PC-3 (cell line): ENCODE data around the gene RSPH6A. TPM values are rescaled to one million over a fixed set of nuclear protein-coding genes. Genes with fewer than 3 reads are reported as not detected.

Experiments used
- ATAC-seq: fragments of 200-7000 bp; cut with Tn5 transposase; 2 replicates; pipeline ENCODE4 v1.9.1; 2020; ENCODE audit warnings: mild to moderate bottlenecking, moderate library complexity
- BruUV-seq: library from RNA; stranded (reverse); fragments of 400-500 nt; replicated peaks from 2 replicates; lab custom pipeline; 2021; lab: Mats Ljungman, UMichigan
- CTCF ChIA-PET: fragments of 300-600 bp; sonication (Branson Sonifier 250); formaldehyde crosslinking; loops from one replicate; lab custom pipeline; 2022; ENCODE audit warnings: antibody characterized with exemption; lab: Charles Lee
- POLR2A ChIA-PET: fragments of 300-600 bp; sonication (Branson Sonifier 250); formaldehyde crosslinking; loops from one replicate; lab custom pipeline; 2022; ENCODE audit warnings: antibody characterized with exemption; ENCODE audit not compliant: unreplicated experiment; lab: Charles Lee
- DNase-seq: peaks from one replicate; pipeline ENCODE4 v3.0.0-alpha.2; 2015
- H2AFZ ChIP-seq: fragments of 300-600 bp; sonication (generic); 2 replicates; pipeline ENCODE4 v1.6.0; 2016; ENCODE audit warnings: antibody characterized with exemption, low read length
- H3F3A ChIP-seq: fragments of 300-600 bp; sonication (generic); one replicate; pipeline ENCODE4 v1.6.0; 2017; ENCODE audit warnings: antibody characterized with exemption, low read length, control low read depth, mild to moderate bottlenecking; ENCODE audit not compliant: unreplicated experiment
- H3K27ac ChIP-seq: fragments of 300-600 bp; sonication (generic); 2 replicates; pipeline ENCODE4 v1.5.1; 2016; ENCODE audit warnings: mild to moderate bottlenecking, low read length
- H3K27me3 ChIP-seq: fragments of 300-600 bp; sonication (generic); 2 replicates; pipeline ENCODE4 v1.6.1; 2016; ENCODE audit warnings: low read length, mixed read lengths
- H3K36me3 ChIP-seq: fragments of 300-600 bp; sonication (generic); 2 replicates; pipeline ENCODE4 v1.6.1; 2016; ENCODE audit warnings: low read depth, mixed run types, low read length, mixed read lengths
- H3K4me1 ChIP-seq: fragments of 300-600 bp; sonication (generic); 2 replicates; pipeline ENCODE4 v1.5.1; 2016; ENCODE audit warnings: low read length; ENCODE audit not compliant: insufficient read depth
- H3K4me2 ChIP-seq: fragments of 300-600 bp; sonication (generic); 2 replicates; pipeline ENCODE4 v1.6.0; 2016; ENCODE audit warnings: low read length
- H3K4me3 ChIP-seq: fragments of 300-600 bp; sonication (generic); 2 replicates; pipeline ENCODE4 v1.5.1; 2016; ENCODE audit warnings: mild to moderate bottlenecking, low read length, mixed read lengths
- H3K79me2 ChIP-seq: fragments of 300-600 bp; sonication (generic); 2 replicates; pipeline ENCODE4 v1.6.1; 2017; ENCODE audit warnings: low read length, mixed read lengths
- H3K9ac ChIP-seq: fragments of 300-600 bp; sonication (generic); 2 replicates; pipeline ENCODE4 v1.6.0; 2016; ENCODE audit warnings: mild to moderate bottlenecking, low read length
- H3K9me2 ChIP-seq: fragments of 300-600 bp; sonication (generic); replicated peaks from 2 replicates; pipeline ENCODE4 v1.6.1; 2016; ENCODE audit warnings: mixed run types, low read length, mixed read lengths
- H3K9me3 ChIP-seq: fragments of 300-600 bp; sonication (generic); 2 replicates; pipeline ENCODE4 v1.6.1; 2016; ENCODE audit warnings: low read length, mixed read lengths
- H4K20me1 ChIP-seq: fragments of 300-600 bp; sonication (generic); 2 replicates; pipeline ENCODE4 v1.6.1; 2016; ENCODE audit warnings: low read length, mixed read lengths
- CTCF ChIP-seq: fragments of 300-600 bp; sonication (generic); conservative IDR thresholded peaks from 2 replicates; pipeline ENCODE4 v1.5.1; 2017; ENCODE audit warnings: antibody characterized with exemption, low read depth, mild to moderate bottlenecking, low read length
- EZH2 ChIP-seq: fragments of 300-600 bp; sonication (generic); IDR thresholded peaks from one replicate; pipeline ENCODE4 v1.6.1; 2017; ENCODE audit warnings: antibody characterized with exemption, mild to moderate bottlenecking, low read length; ENCODE audit not compliant: unreplicated experiment
- EZH2phosphoT487 ChIP-seq: fragments of 300-600 bp; sonication (generic); IDR thresholded peaks from 2 replicates; pipeline ENCODE4 v1.6.1; 2018; ENCODE audit warnings: mild to moderate bottlenecking, antibody characterized with exemption, low read length, borderline replicate concordance
- intact Hi-C: fragments of 100-400 bp; cut with micrococcal nuclease; formaldehyde crosslinking; loops from 2 replicates; pipeline ENCODE4 v1.9.0; 2023
- total RNA-seq: library from RNA; depleted of rRNA; stranded (reverse); fragments of >200 nt; gene quantifications from 2 replicates; pipeline ENCODE4 v1.2.3, GENCODE V29; 2014

RSPH6A gene
- total RNA-seq, 1 experiment from 2014 or later, result not detected

- intact Hi-C loops, result no loop called here
- Histone ChIP-seq H3K4me2 (no peak overlapping the region), H3K27ac (no peak overlapping the region), H3K4me1 (no peaks in the 10 kb centered on the region; the same call in 1 of the 2 replicates), H3K9me3 (no peaks in the 10 kb centered on the region), H3K79me2 (no peaks in the 10 kb centered on the region), H2AFZ (no peak overlapping the region), H3F3A (no peaks in the 10 kb centered on the region), H3K36me3 (no peaks in the 10 kb centered on the region; the same call in none of the 2 replicates), H3K9me2 (no peaks in the 10 kb centered on the region), H3K9ac (no peak overlapping the region), H3K27me3 (no peaks in the 10 kb centered on the region), H4K20me1 (no peaks in the 10 kb centered on the region), H3K4me3 (no peak overlapping the region)
- DNase-seq (no peak), ATAC-seq (no peak)
- CTCF ChIA-PET, result no interaction called here
- TF ChIP-seq EZH2phosphoT487 (no peak), CTCF (no peak), EZH2 (no peak)
- BruUV-seq, result no TSS peak
- POLR2A ChIA-PET, result no interaction called here
Observed at GRCh38 chr19:45821103-45821521, 6.0 kb upstream of the RSPH6A start.

- H3K4me2 ChIP-seq, result no peak overlapping the region
- ChIA-PET CTCF (no interaction called here), POLR2A (no interaction called here)
- H3K4me1 ChIP-seq, result no peaks in the 10 kb centered on the region; the same call in 1 of the 2 replicates
- ATAC-seq (no peak), DNase-seq (no peak)
- no peaks in the 10 kb centered on the region for H3F3A ChIP-seq
- H3K9me2 ChIP-seq, result no peaks in the 10 kb centered on the region
- H3K27ac ChIP-seq, result no peak overlapping the region
- intact Hi-C loops, result no loop called here
- no peak overlapping the region for H3K4me3 ChIP-seq
- no peak overlapping the region for H3K9ac ChIP-seq
- BruUV-seq, result no TSS peak
- H3K36me3 ChIP-seq, result no peaks in the 10 kb centered on the region; the same call in none of the 2 replicates
- no peaks in the 10 kb centered on the region for H3K9me3 ChIP-seq
- no peaks in the 10 kb centered on the region for H3K27me3 ChIP-seq
- no peaks in the 10 kb centered on the region for H3K79me2 ChIP-seq
- TF ChIP-seq EZH2phosphoT487 (no peak), EZH2 (no peak), CTCF (no peak)
- no peak overlapping the region for H2AFZ ChIP-seq
- H4K20me1 ChIP-seq, result no peaks in the 10 kb centered on the region
Observed at GRCh38 chr19:45820413-45821102, 5.5 kb upstream of the RSPH6A start.

GRCh38 chr19:45819769-45820168 lies 4.7 kb upstream of the RSPH6A start:
- Histone ChIP-seq H3K4me3 (no peak overlapping the region), H3K9me2 (no peaks in the 10 kb centered on the region), H3K27ac (no peak overlapping the region), H3K27me3 (no peaks in the 10 kb centered on the region), H3K9me3 (no peaks in the 10 kb centered on the region), H3K4me2 (no peak overlapping the region), H3F3A (no peaks in the 10 kb centered on the region), H3K79me2 (no peaks in the 10 kb centered on the region), H4K20me1 (no peaks in the 10 kb centered on the region), H3K36me3 (no peaks in the 10 kb centered on the region; the same call in none of the 2 replicates), H2AFZ (no peak overlapping the region), H3K9ac (no peak overlapping the region), H3K4me1 (no peaks in the 10 kb centered on the region; the same call in 1 of the 2 replicates)
- no peak for TF ChIP-seq EZH2
- intact Hi-C loops, result no loop called here
- BruUV-seq, result no TSS peak
- no peak for ATAC-seq
- DNase-seq, result no peak
- ChIA-PET CTCF (no interaction called here), POLR2A (no interaction called here)
